Measurements from ENCODE around the gene DHRS7.

DNA sequence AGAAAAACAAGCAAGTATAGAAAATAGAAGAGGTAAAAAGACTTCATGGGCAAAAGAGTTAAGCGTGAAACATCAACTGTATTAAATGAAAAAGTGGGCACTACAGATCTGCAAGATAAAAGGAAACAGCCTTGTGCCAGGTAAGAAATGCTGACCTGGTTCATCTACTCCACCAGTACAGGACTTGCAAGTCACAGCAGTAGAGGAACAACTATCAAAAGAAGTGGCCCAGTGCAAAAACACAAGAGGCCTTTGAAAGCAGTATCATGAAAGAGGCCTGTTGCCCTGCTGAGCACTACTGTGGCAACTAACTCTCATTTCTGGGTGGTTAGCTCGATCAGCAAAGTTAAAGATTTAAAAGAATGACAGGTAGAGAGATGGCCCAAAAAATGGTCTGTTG lies 10.5 kb downstream of the DHRS7 start:
- TF ChIP-seq, protein P1, sequence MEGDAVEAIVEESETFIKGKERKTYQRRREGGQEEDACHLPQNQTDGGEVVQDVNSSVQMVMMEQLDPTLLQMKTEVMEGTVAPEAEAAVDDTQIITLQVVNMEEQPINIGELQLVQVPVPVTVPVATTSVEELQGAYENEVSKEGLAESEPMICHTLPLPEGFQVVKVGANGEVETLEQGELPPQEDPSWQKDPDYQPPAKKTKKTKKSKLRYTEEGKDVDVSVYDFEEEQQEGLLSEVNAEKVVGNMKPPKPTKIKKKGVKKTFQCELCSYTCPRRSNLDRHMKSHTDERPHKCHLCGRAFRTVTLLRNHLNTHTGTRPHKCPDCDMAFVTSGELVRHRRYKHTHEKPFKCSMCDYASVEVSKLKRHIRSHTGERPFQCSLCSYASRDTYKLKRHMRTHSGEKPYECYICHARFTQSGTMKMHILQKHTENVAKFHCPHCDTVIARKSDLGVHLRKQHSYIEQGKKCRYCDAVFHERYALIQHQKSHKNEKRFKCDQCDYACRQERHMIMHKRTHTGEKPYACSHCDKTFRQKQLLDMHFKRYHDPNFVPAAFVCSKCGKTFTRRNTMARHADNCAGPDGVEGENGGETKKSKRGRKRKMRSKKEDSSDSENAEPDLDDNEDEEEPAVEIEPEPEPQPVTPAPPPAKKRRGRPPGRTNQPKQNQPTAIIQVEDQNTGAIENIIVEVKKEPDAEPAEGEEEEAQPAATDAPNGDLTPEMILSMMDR (IDR thresholded peaks at IDR 0.05) = no peak
- TF ChIP-seq POLR2A (IDR thresholded peaks at IDR 0.05) = no peak
- TF ChIP-seq EP300 (IDR thresholded peaks at IDR 0.05) = no peak
